Measurements from ENCODE around the gene NUTM1. TPM values are rescaled to one million over a fixed set of nuclear protein-coding genes. Genes with fewer than 3 reads are reported as not detected.
"Not testable (repeated sequence)": the region's sequence is repeated elsewhere in the genome, so short reads cannot be mapped to it uniquely, and the experiment has no call there.

NUTM1 gene
- total and polyA plus RNA-seq, 2 of the 13 experiments (the other 11 are each of a cell fraction or from before 2014, with no cell fraction given) = not detected

DNA sequence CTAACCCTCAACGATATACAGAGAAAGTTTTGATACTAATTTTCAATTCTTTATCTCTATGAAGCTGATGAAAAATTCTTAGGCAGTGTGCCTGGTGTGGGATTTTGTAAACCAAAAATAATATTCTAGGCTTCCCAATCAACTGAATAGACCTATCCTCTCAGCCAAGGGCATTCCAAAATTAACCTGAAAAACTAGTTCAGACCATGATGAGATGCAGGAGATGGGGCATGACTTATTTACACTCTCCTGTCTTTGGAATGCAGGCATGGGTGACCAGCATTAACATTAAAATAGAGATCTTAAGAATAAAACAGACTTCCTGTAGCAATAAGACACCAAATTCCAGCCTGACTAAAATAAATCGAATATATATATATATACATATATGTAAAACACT lies 31.7 kb downstream of the NUTM1 start:
- Histone ChIP-seq H3K4me2 (ENCODE audit: low read depth, low read length) (no peak overlapping the region), H3K4me1 (ENCODE audit: insufficient read depth, low read length) (no peaks in the 10 kb centered on the region), H3K27me3 (ENCODE audit: control insufficient read depth in 1 of 2, insufficient read depth in 2 of 2, low read length in 2 of 2) (no peaks in the 10 kb centered on the region; a peak in 1 of 5 replicates), H3K9me3 (ENCODE audit: low read length) (no peaks in the 10 kb centered on the region), H3K9ac (ENCODE audit: insufficient read depth, low read depth, low read length) (no peak overlapping the region), H3K4me3 (replicated peaks in 1 of 3; ENCODE audit: insufficient read depth in 1 of 3, low read depth in 2 of 3, low read length in 3 of 3) (no peak overlapping the region), H3K27ac (ENCODE audit: extremely low read length, insufficient read depth, low read length) (no peak overlapping the region), H4K20me1 (ENCODE audit: insufficient read depth, low read length) (no peaks in the 10 kb centered on the region), H2AFZ (ENCODE audit: low read length) (no peak overlapping the region), H3K79me2 (ENCODE audit: insufficient read depth, low read length) (no peaks in the 10 kb centered on the region), H3K36me3 (replicated peaks in 1 of 2; ENCODE audit: control insufficient read depth in 1 of 2, insufficient read depth in 2 of 2, low read length in 2 of 2) (no peaks in the 10 kb centered on the region)
- FAIRE-seq (no peak), ATAC-seq (no peak), DNase-seq (ENCODE audit: low spot score) (no peak)
- in situ Hi-C loops (cut with HindIII; ENCODE audit: extremely low pct_ligation_motif_present, low pct_unique_long_range_greater_than_20kb) (loop anchor here (10.0 to 25.0 kb wide), 2 partner anchors 140 to 313 kb away; no protein-coding TSS in a partner anchor), intact Hi-C loops (cut with micrococcal nuclease; ENCODE audit: unreplicated experiment) (no loop called here)
- 3% methylated on average over 2 of the region's 2 CpGs for WGBS (ENCODE audit: low lambda C conversion rate)
- TF ChIP-seq MEIS1 (CRISPR knock-in tag; IDR thresholded peaks at IDR 0.05; ENCODE audit: borderline replicate concordance) (no peak), FLYWCH1 (CRISPR knock-in tag; IDR thresholded peaks at IDR 0.05) (no peak), SATB2 (CRISPR knock-in tag; IDR thresholded peaks at IDR 0.05) (no peak), ZC3H13 (CRISPR knock-in tag; IDR thresholded peaks at IDR 0.05) (no peak), KLF15 (CRISPR knock-in tag; IDR thresholded peaks at IDR 0.05; ENCODE audit: borderline replicate concordance) (no peak), ZNF546 (CRISPR knock-in tag; conservative IDR thresholded peaks at IDR 0.05) (no peak), ONECUT2 (CRISPR knock-in tag; IDR thresholded peaks at IDR 0.05) (no peak), TARDBP (CRISPR knock-in tag; IDR thresholded peaks at IDR 0.05) (no peak), ZNF766 (CRISPR knock-in tag; IDR thresholded peaks at IDR 0.05; ENCODE audit: borderline replicate concordance) (no peak), ELF3 (CRISPR knock-in tag; IDR thresholded peaks at IDR 0.05) (no peak), HNRNPLL (IDR thresholded peaks at IDR 0.05; ENCODE audit: low read depth, low read length, poor library complexity, severe bottlenecking) (no peak)
- TF ChIP-seq, protein P1, sequence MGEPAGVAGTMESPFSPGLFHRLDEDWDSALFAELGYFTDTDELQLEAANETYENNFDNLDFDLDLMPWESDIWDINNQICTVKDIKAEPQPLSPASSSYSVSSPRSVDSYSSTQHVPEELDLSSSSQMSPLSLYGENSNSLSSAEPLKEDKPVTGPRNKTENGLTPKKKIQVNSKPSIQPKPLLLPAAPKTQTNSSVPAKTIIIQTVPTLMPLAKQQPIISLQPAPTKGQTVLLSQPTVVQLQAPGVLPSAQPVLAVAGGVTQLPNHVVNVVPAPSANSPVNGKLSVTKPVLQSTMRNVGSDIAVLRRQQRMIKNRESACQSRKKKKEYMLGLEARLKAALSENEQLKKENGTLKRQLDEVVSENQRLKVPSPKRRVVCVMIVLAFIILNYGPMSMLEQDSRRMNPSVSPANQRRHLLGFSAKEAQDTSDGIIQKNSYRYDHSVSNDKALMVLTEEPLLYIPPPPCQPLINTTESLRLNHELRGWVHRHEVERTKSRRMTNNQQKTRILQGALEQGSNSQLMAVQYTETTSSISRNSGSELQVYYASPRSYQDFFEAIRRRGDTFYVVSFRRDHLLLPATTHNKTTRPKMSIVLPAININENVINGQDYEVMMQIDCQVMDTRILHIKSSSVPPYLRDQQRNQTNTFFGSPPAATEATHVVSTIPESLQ (CRISPR knock-in tag; conservative IDR thresholded peaks at IDR 0.05) = no peak
- TF ChIP-seq, protein P2, sequence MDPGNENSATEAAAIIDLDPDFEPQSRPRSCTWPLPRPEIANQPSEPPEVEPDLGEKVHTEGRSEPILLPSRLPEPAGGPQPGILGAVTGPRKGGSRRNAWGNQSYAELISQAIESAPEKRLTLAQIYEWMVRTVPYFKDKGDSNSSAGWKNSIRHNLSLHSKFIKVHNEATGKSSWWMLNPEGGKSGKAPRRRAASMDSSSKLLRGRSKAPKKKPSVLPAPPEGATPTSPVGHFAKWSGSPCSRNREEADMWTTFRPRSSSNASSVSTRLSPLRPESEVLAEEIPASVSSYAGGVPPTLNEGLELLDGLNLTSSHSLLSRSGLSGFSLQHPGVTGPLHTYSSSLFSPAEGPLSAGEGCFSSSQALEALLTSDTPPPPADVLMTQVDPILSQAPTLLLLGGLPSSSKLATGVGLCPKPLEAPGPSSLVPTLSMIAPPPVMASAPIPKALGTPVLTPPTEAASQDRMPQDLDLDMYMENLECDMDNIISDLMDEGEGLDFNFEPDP (CRISPR knock-in tag; conservative IDR thresholded peaks at IDR 0.05) = no peak
- no TSS peak for BruUV-seq (replicated peaks)
- CTCF ChIA-PET (ENCODE audit: low intra/inter-chr PET ratio, low total read pairs) = no interaction called here
- POLR2A ChIA-PET = no interaction called here

DNA sequence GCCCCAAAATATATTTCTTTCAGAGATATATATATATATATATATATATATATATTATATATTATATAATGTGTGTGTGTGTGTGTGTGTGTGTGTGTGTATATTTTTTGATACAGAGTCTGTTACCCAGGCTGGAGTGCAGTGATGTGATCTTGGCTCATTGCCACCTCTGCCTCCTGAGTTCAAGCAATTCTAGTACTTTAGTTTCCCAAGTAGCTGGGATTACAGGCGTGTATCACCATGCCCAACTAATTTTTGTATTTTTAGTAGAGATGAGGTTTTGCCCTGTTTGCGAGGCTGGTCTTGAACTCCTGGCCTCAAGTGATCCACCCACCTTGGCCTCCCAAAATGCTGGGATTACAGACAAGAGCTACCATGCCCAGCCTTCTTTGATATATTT lies 32.4 kb downstream of the NUTM1 start:
- H3K4me1 ChIP-seq (ENCODE audit: insufficient read depth, low read length); ATAC-seq; H3K9ac ChIP-seq (ENCODE audit: insufficient read depth, low read depth, low read length); POLR2A ChIA-PET; BruUV-seq (replicated peaks); H4K20me1 ChIP-seq (ENCODE audit: insufficient read depth, low read length); DNase-seq (ENCODE audit: low spot score); H3K4me3 ChIP-seq (replicated peaks in 1 of 3; ENCODE audit: insufficient read depth in 1 of 3, low read depth in 2 of 3, low read length in 3 of 3); H3K27me3 ChIP-seq (ENCODE audit: control insufficient read depth in 1 of 2, insufficient read depth in 2 of 2, low read length in 2 of 2); H3K9me3 ChIP-seq (ENCODE audit: low read length); FAIRE-seq; H3K27ac ChIP-seq (ENCODE audit: extremely low read length, insufficient read depth, low read length); CTCF ChIA-PET (ENCODE audit: low intra/inter-chr PET ratio, low total read pairs); H2AFZ ChIP-seq (ENCODE audit: low read length); H3K79me2 ChIP-seq (ENCODE audit: insufficient read depth, low read length); H3K4me2 ChIP-seq (ENCODE audit: low read depth, low read length); intact Hi-C loops (cut with micrococcal nuclease; ENCODE audit: unreplicated experiment); H3K36me3 ChIP-seq (replicated peaks in 1 of 2; ENCODE audit: control insufficient read depth in 1 of 2, insufficient read depth in 2 of 2, low read length in 2 of 2): not testable (repeated sequence)
- in situ Hi-C loops (cut with HindIII; ENCODE audit: extremely low pct_ligation_motif_present, low pct_unique_long_range_greater_than_20kb) = loop anchor here (10.0 kb wide), 1 partner anchor 141 kb away; no protein-coding TSS in a partner anchor
- WGBS (ENCODE audit: low lambda C conversion rate) = 79% methylated on average over 2 of the region's 2 CpGs
